Measurements from ENCODE around the gene MFSD12.

DNA sequence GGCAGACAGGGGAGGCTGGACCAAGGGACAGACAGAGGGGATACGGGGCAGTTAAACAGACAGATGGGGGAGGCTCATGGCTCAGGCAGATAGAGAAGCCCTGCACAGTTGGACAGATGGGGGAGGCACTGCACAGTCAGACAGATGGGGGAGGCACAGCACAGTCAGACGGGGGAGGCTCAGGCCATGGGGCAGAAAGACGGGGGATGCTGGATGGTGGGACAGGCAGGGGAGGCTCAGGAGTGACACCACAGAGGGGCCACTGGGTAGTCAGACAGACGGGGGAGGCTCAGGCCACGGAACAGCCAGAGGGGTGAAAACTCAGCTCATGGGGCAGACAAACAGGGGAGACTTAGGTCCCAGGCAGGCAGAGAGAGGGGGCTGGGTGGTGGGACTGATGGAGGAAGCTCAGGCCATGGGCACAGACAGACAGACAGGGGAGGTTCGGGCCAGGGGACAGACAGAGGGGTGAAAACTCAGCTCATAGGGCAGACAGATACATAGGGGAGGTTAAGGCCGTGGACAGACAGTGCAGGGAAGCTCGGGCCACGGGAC, 886 bp downstream of the MFSD12 start:
- TF ChIP-seq EZH2 (optimal IDR thresholded peaks at IDR 0.05; ENCODE audit: low read depth, low read length) (no peak), CTCF (IDR thresholded peaks at IDR 0.05; ENCODE audit: low read length) (no peak), EZH2phosphoT487 (IDR thresholded peaks at IDR 0.05; ENCODE audit: low read length) (no peak)

Data from MM.1S (cell line).